ENCODE measurements around the gene HORMAD1.
"Not testable (repeated sequence)": the region's sequence is repeated elsewhere in the genome, so short reads cannot be mapped to it uniquely, and the experiment has no call there.

HORMAD1 gene

DNA sequence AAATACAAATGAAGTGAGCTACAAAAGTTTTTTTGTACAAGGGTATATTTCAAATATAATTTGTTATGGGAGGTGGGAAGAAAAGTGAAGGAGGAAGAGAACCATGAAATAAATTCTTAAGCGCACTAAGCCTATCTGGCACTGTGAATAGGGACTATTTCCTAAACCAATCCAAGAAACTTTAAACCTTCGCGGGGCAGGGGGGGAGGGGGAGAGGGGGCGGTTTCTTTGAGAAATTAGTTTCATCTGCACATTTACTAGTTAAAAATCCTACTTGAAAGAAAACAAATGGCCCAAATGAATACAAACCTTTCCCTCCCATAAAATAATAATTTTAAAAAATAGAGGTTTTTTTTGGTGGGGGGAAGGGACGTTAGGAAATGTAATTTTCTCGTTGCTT lies 24.1 kb downstream of the HORMAD1 start:
- DNase-seq, result no peak

GRCh38 chr1:150696162-150696561 lies 24.5 kb downstream of the HORMAD1 start:
- no peak for DNase-seq

GRCh38 chr1:150695561-150695960 lies 25.1 kb downstream of the HORMAD1 start:
- DNase-seq, result no peak

DNA sequence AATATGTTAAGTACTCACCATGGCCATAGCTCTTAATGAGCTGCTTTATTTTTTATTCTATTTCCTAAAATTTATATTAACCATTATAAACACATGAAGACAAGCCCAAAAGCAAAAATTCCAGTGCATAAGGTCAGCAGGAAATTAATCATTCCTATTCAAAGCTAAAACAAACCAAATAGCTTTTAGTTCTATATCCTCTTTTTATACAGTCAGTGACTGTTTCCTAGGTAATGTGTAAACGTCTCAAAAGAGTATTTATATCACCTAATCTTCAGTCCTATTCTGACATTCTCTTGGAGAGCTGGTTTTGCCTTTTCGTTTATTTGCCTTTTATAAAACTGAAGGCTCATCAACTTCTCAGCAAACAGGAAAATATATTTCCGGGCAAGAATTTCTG lies 28.0 kb downstream of the HORMAD1 start:
- no peak for DNase-seq

DNA sequence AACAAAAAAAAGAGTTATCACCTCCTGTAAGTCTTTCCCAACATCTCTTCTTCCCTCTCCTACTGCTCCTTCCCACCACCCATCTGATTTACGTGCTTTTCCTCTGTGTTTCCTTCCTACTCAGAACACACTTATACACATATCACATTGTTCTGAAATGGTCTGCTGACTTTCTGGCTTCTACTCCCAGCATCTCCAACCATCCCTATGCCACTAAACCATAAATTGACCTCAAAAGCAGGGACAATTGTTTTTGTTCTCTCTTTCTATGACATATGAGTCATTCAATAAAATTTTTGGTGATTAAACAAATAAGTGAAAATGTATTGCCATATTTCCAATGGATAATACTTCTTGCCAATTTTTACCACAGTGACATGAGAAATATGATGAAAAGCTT lies 31.9 kb downstream of the HORMAD1 start:
- DNase-seq, result no peak

DNA sequence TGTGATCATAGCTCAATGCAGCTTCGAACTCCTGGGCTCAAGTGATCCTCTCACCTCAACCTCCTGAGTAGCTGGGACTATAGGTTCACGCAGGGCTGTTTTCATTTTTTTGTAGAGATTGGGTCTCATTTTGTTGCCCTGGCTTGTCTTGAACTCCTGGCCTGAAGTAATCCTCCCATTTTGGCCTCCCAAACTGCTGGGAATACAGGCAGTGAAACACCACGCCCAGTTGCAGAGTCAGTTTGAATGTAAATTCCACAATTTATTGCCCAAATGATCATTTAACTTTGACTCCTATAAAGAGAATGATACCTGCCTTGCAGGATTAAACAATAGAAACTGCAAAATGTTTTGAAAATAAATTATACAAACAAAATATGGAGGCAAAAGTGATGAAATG lies 34.4 kb downstream of the HORMAD1 start:
- no peak for DNase-seq

DNA sequence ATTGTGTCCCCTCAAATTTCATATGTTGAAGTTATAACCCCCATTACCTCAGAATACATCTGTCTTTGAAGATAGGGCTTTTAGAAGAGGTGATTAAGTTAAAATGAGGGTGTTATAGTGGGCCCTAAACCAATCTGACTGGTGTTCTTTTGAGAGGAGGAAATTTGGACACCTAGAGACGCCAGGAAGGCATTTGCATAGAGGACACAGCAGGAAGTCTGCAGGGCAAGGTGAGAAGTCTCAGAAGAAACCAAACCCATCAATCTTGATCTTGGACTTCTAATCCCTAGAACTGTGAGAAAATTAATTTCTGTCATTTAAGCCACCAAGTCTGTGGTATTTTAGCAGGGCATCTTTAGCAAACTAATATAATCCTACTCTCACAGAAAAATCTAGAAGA lies 36.8 kb downstream of the HORMAD1 start:
- DNase-seq, result no peak

- no peak for DNase-seq
Measured at GRCh38 chr1:150678988-150679387, 41.7 kb downstream of the HORMAD1 start.

- DNase-seq, result no peak
Measured at GRCh38 chr1:150674881-150675280, 45.8 kb downstream of the HORMAD1 start.

DNA sequence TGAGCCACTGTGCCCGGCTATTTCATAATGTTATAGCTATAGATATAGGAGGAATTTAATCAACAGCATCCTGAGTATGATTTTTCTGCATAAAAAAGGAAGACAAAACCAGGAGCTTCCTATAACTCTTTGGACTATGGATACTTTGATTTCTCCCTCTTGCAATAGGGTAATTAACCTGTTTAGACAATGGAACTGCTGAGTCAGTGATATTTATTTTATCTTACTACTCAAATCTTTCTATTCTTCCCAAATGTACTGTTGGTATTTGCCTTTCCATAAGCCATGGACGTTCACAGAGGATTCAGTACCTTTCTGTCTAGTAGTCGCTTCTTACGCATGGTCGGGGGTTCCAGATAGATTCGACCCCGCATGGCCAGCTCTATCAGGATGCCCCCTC lies 57.4 kb downstream of the HORMAD1 start:
- DNase-seq, result no peak

GRCh38 chr1:150662811-150663210 lies 57.9 kb downstream of the HORMAD1 start:
- no peak for DNase-seq

- no peak for DNase-seq
Measured at GRCh38 chr1:150661156-150661555, 59.5 kb downstream of the HORMAD1 start.

GRCh38 chr1:150660584-150660983 lies 60.1 kb downstream of the HORMAD1 start:
- no peak for DNase-seq

GRCh38 chr1:150657064-150657463 lies 63.6 kb downstream of the HORMAD1 start:
- DNase-seq, result not testable (repeated sequence)

- not testable (repeated sequence) for DNase-seq
Measured at GRCh38 chr1:150654635-150655034, 66.1 kb downstream of the HORMAD1 start.

DNA sequence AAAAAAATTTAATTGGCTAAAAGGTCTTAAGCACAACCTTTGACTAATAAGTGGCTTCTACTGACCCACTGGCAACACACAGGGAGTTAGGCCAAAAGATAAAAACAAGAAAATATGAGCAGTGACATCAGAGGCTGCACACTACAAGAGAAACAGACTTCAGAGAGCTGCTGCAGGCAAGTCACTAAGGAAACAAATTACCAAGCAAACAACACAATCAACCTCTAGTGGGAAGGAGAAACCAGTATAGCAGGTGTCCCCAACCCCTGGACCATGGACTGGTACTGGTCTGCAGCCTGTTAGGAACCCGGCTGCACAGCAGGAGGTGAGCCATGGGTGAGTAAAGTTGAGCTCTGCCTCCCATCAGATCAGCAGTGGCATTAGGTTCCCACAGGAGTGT lies 70.5 kb downstream of the HORMAD1 start:
- DNase-seq, result no peak

DNA sequence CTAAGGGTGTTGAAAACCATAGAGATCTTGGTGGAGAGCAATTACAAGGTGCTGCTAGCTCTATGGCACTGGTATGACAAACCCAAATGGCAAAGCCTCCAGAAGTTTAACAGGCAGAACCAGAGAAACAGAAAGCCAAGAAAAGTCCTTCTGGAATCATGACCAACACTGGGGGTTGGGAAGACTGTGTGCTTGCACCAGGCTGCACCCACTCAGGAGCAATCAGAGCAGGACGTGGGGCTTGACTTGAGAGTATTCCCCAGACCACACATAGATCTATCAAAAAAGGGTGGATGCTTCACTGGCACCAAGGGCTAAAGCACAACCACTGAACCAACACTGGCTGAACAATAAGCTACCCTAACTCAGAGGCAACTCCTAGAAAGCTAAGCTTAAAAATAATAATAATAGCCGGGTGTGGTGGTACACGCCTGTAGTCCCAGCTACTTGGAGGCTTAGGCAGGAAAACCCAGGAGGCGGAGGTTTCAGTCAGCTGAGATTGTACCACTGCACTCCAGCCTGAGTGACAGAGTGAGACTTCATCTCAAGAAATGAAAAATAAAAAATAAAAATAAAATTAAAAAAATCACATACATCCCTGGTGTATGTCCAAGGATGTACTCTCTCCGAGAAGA lies 71.1 kb downstream of the HORMAD1 start:
- DNase-seq, result no peak
